GM12878 (cell line): ENCODE measurements around the gene N4BP3. TPM values are rescaled to one million over a fixed set of nuclear protein-coding genes. Genes with fewer than 3 reads are reported as not detected.

Experiments used
- ATAC-seq: fragments of 200-7000 bp; cut with Tn5 transposase; 3 replicates; pipeline ENCODE4 v1.9.1; 2020; ENCODE audit warnings: mild to moderate bottlenecking, moderate library complexity
- BruUV-seq: library from RNA; stranded (reverse); fragments of 400-500 nt; replicated peaks from 2 replicates; lab custom pipeline; 2021; lab: Mats Ljungman, UMichigan
- CTCF ChIA-PET: fragments of 300-600 bp; sonication (Branson Sonifier 250); formaldehyde crosslinking; extraction: SDS; loops from one replicate; lab custom pipeline; 2021; ENCODE audit warnings: inconsistent platforms; lab: Yijun Ruan, JAX
- POLR2A ChIA-PET: fragments of 350-600 bp; formaldehyde crosslinking; extraction: SDS; loops from one replicate; lab custom pipeline; 2021; ENCODE audit warnings: inconsistent platforms; lab: Charles Lee
- RAD21 ChIA-PET: fragments of 300-600 bp; sonication (Branson Sonifier 250); formaldehyde crosslinking; loops from one replicate; lab custom pipeline; 2023; ENCODE audit warnings: antibody characterized with exemption; ENCODE audit not compliant: unreplicated experiment; lab: Charles Lee
- SMC1A ChIA-PET: fragments of 300-600 bp; sonication (Branson Sonifier 250); formaldehyde crosslinking; loops from one replicate; lab custom pipeline; 2023; ENCODE audit not compliant: unreplicated experiment, uncharacterized antibody; lab: Charles Lee
- DNase-seq: peaks from one replicate; pipeline ENCODE4 v3.0.0-alpha.2; 2011; ENCODE audit warnings: low read depth, low spot score
- FAIRE-seq: peaks from 3 replicates; lab custom pipeline; 2011; peaks lifted over from hg19 to GRCh38; lab: Jason Lieb, UNC
- H2AFZ ChIP-seq: 2 replicates; pipeline ENCODE4 v1.6.0; 2011; ENCODE audit warnings: low read depth, low read length, control low read depth; ENCODE audit not compliant: control insufficient read depth
- H3K27ac ChIP-seq: 2 replicates; pipeline ENCODE4 v1.5.1; 2011; ENCODE audit warnings: control low read depth; ENCODE audit not compliant: control insufficient read depth, insufficient read depth
- H3K27me3 ChIP-seq, 2 experiments: replicated peaks in 1 of 2; 2 replicates each; pipeline versions ENCODE4 v1.6.0 to v1.6.1; 2011; ENCODE audit warnings: low read length in 1 of 2; ENCODE audit not compliant: control insufficient read depth in 2 of 2, insufficient read depth in 2 of 2
- H3K36me3 ChIP-seq, 2 experiments: 2 replicates each; pipeline ENCODE4 v1.5.1; 2011; ENCODE audit warnings: low read length in 1 of 2; ENCODE audit not compliant: control insufficient read depth in 2 of 2, insufficient read depth in 2 of 2
- H3K4me1 ChIP-seq: 2 replicates; pipeline ENCODE4 v1.6.1; 2011; ENCODE audit warnings: mild to moderate bottlenecking, low read length, moderate library complexity, mixed read lengths; ENCODE audit not compliant: control insufficient read depth, insufficient read depth
- H3K4me2 ChIP-seq: 2 replicates; pipeline ENCODE4 v1.6.0; 2011; ENCODE audit warnings: control low read depth; ENCODE audit not compliant: control insufficient read depth, insufficient read depth
- H3K4me3 ChIP-seq: fragments of 200-600 bp; sonication (generic); 2 replicates; pipeline ENCODE4 v1.5.1; 2016
- H3K79me2 ChIP-seq: 2 replicates; pipeline ENCODE4 v1.6.0; 2011; ENCODE audit warnings: low read length; ENCODE audit not compliant: control insufficient read depth, insufficient read depth
- H3K9ac ChIP-seq: 2 replicates; pipeline ENCODE4 v1.8.0; 2011; ENCODE audit warnings: low read length, control low read depth, mixed read lengths; ENCODE audit not compliant: control insufficient read depth, insufficient read depth
- H3K9me3 ChIP-seq: replicated peaks from 3 replicates; pipeline ENCODE4 v1.5.1; 2011; ENCODE audit warnings: mild to moderate bottlenecking, low read length; ENCODE audit not compliant: control insufficient read depth, insufficient read depth
- H4K20me1 ChIP-seq: 2 replicates; pipeline ENCODE4 v1.6.0; 2011; ENCODE audit not compliant: control insufficient read depth, insufficient read depth
- BHLHE40 ChIP-seq, 2 experiments: fragments of 450-650 bp in 1 of 2; IDR thresholded peaks; 2 replicates each; pipeline ENCODE4 v1.6.1; 2011 to 2017; ENCODE audit warnings: low read depth in 2 of 2, borderline replicate concordance in 1 of 2, improper control_type of control experiment in 1 of 2, low read length in 1 of 2, mild to moderate bottlenecking in 1 of 2
- EZH2 ChIP-seq: IDR thresholded peaks from 2 replicates; pipeline ENCODE4 v1.6.1; 2012; ENCODE audit warnings: low read depth, mild to moderate bottlenecking, control low read depth, inconsistent platforms, low read length, borderline replicate concordance; ENCODE audit not compliant: control insufficient read depth
- FOXK2 ChIP-seq: fragments of 450-650 bp; IDR thresholded peaks from 2 replicates; pipeline ENCODE4 v1.6.1; 2017; ENCODE audit warnings: mild to moderate bottlenecking, moderate library complexity
- HDAC6 ChIP-seq: fragments of 200-600 bp; sonication (generic); IDR thresholded peaks from one replicate; pipeline ENCODE4 v1.8.0; 2017; ENCODE audit warnings: antibody characterized with exemption; ENCODE audit not compliant: unreplicated experiment
- KAT2A ChIP-seq: conservative IDR thresholded peaks from 2 replicates; pipeline ENCODE4 v1.6.1; 2011; ENCODE audit warnings: low read depth, low read length; ENCODE audit not compliant: control insufficient read depth
- KLF5 ChIP-seq: fragments of 450-650 bp; IDR thresholded peaks from 2 replicates; pipeline ENCODE4 v1.6.1; 2014; ENCODE audit warnings: mild to moderate bottlenecking; ENCODE audit not compliant: partially characterized antibody
- MAX ChIP-seq: IDR thresholded peaks from 2 replicates; pipeline ENCODE4 v1.6.1; 2012; ENCODE audit warnings: low read depth, low read length, improper control_type of control experiment
- MLLT1 ChIP-seq: fragments of 450-650 bp; IDR thresholded peaks from 2 replicates; pipeline ENCODE4 v1.6.1; 2016; ENCODE audit warnings: mild to moderate bottlenecking
- NFXL1 ChIP-seq: fragments of 450-650 bp; IDR thresholded peaks from 2 replicates; pipeline ENCODE4 v1.6.1; 2017; ENCODE audit warnings: antibody characterized with exemption, mild to moderate bottlenecking, borderline replicate concordance
- NFYA ChIP-seq: IDR thresholded peaks from 2 replicates; pipeline ENCODE4 v1.6.1; 2011; ENCODE audit warnings: low read depth, mild to moderate bottlenecking, low read length, improper control_type of control experiment, borderline replicate concordance
- POLR2AphosphoS5 ChIP-seq: IDR thresholded peaks from 2 replicates; pipeline ENCODE4 v1.6.1; 2011; ENCODE audit warnings: mild to moderate bottlenecking, low read length, inconsistent platforms
- RAD21 ChIP-seq: IDR thresholded peaks from 2 replicates; pipeline ENCODE4 v1.6.1; 2011; ENCODE audit warnings: mild to moderate bottlenecking, low read depth, low read length, moderate library complexity; ENCODE audit not compliant: insufficient read depth
- RBBP5 ChIP-seq: fragments of 200-600 bp; sonication (generic); conservative IDR thresholded peaks from 2 replicates; pipeline ENCODE4 v1.6.1; 2016
- SMARCA5 ChIP-seq: fragments of 450-650 bp; IDR thresholded peaks from 2 replicates; pipeline ENCODE4 v1.6.1; 2017; ENCODE audit warnings: mild to moderate bottlenecking
- SREBF1 ChIP-seq: IDR thresholded peaks from 2 replicates; pipeline ENCODE4 v1.6.1; 2012; ENCODE audit warnings: mild to moderate bottlenecking, low read length
- ZNF217 ChIP-seq: fragments of 450-650 bp; IDR thresholded peaks from 2 replicates; pipeline ENCODE4 v1.6.1; 2017; ENCODE audit warnings: antibody characterized with exemption, mild to moderate bottlenecking
- WGBS: methylation state at CpG from one replicate; pipeline ENCODE4 v1.1.6; 2016; ENCODE audit warnings: low lambda C conversion rate; ENCODE audit not compliant: insufficient replicate concordance, insufficient coverage; ENCODE audit errors: missing lambda C conversion rate; 5-methylcytosine and 5-hydroxymethylcytosine counted together
- in situ Hi-C: fragments of 300-500 bp; cut with MboI; formaldehyde crosslinking; loops from 9 replicates; pipeline ENCODE4 v1.14.3; 2018; ENCODE audit warnings: mixed read lengths
- intact Hi-C: fragments of 100-400 bp; cut with micrococcal nuclease; formaldehyde crosslinking; loops from one replicate; pipeline ENCODE4 v1.14.2; 2022; ENCODE audit not compliant: unreplicated experiment
- polyA plus RNA-seq, 11 experiments: library from polyadenylated mRNA; depleted of rRNA in 4 of 11; unstranded in 6 of 11; stranded (reverse) in 5 of 11; fragments of >200 nt; fragmentation: Nextera tagmentation in 4 of 11; fragmentation: Illumina TruSeq in 1 of 11; extraction: Ambion mirVana in 4 of 11; extraction: Trizol in 1 of 11; gene quantifications; 1 replicate in 1 of 11; 2 replicates in 10 of 11; pipeline versions ENCODE4 v1.2.1 to v1.2.3, GENCODE V29; 2011 to 2016; ENCODE audit warnings: inconsistent platforms in 2 of 11, missing spikeins in 2 of 11, low read depth in 1 of 11
- total RNA-seq, 4 experiments: library from RNA; depleted of rRNA in 3 of 4; stranded (reverse); fragments of >200 nt in 3 of 4; fragmentation: Illumina TruSeq in 1 of 4; extraction: Trizol in 1 of 4; gene quantifications; 2 replicates each; pipeline versions ENCODE4 v1.2.1 to v1.2.3, GENCODE V29; 2013 to 2021
- TF ChIP-seq, protein P1 (sequence below): IDR thresholded peaks from 2 replicates; pipeline ENCODE4 v1.6.1; 2011; ENCODE audit warnings: borderline replicate concordance, low read depth, mild to moderate bottlenecking, moderate library complexity, low read length; ENCODE audit not compliant: insufficient read depth, poor library complexity, severe bottlenecking
- TF ChIP-seq, protein P2 (sequence below): fragments of 450-650 bp; conservative IDR thresholded peaks from 2 replicates; pipeline ENCODE4 v1.6.1; 2017; ENCODE audit warnings: mild to moderate bottlenecking, moderate library complexity

Gene N4BP3
- total and polyA plus RNA-seq, 10 of the 15 experiments (the other 5 are each of a cell fraction or from before 2014, with no cell fraction given): 0.06 to 13.0 (median 4.3) TPM

GRCh38 chr5:178114325-178115135 is 1.2 kb downstream of the N4BP3 start:
- peak overlapping the region; percentile 73 for H2AFZ ChIP-seq
- no peaks in the 10 kb centered on the region for H4K20me1 ChIP-seq
- H3K4me3 ChIP-seq: peak overlapping the region; percentile 88
- in situ Hi-C loops (loop anchor here (10.0 kb wide), 1 partner anchor 1440 kb away; the partner anchor contains the start of gene RUFY1), intact Hi-C loops (loop anchor here (5.0 to 10.0 kb wide), 2 partner anchors 37 to 1580 kb away; partner anchors contain the start of gene RNF44)
- BruUV-seq: TSS peak; percentile 55
- CTCF ChIA-PET: interaction anchor here (0.6 kb wide), 1 partner anchor 16 kb away, joined by 3 read pairs; no protein-coding TSS in a partner anchor
- H3K79me2 ChIP-seq: peaks cover 56% of the 10 kb centered on the region
- H3K9ac ChIP-seq: peak overlapping the region; percentile 70
- ATAC-seq (peak; percentile 34), DNase-seq (no peak), FAIRE-seq (no peak)
- peak overlapping the region; percentile 72 for H3K27ac ChIP-seq
- no peaks in the 10 kb centered on the region for H3K36me3 ChIP-seq
- H3K4me1 ChIP-seq: peaks cover 33% of the 10 kb centered on the region
- WGBS: 2% methylated on average over 28 of the region's 28 CpGs
- POLR2A ChIA-PET: interaction anchor here (0.6 to 1.2 kb wide), 5 partner anchors 9 to 811 kb away, joined by 3 read pairs; partner anchors contain the start of genes PRELID1 and RAB24
- RAD21 ChIA-PET: interaction anchor here (1.0 to 1.1 kb wide), 2 partner anchors 17 to 22 kb away, joined by 4 read pairs; no protein-coding TSS in a partner anchor
- SMC1A ChIA-PET: interaction anchor here (1.3 kb wide), 1 partner anchor 24 kb away, joined by 4 read pairs; no protein-coding TSS in a partner anchor
- no peaks in the 10 kb centered on the region for H3K27me3 ChIP-seq
- H3K4me2 ChIP-seq: peak overlapping the region; percentile 84
- no peaks in the 10 kb centered on the region for H3K9me3 ChIP-seq
- TF ChIP-seq FOXK2 (no peak), MAX (no peak), ZNF217 (no peak), NFXL1 (no peak), POLR2AphosphoS5 (no peak), MLLT1 (peak; percentile 64; the same call in 1 of the 2 replicates), KLF5 (no peak), HDAC6 (no peak), RBBP5 (no peak), KAT2A (no peak), RAD21 (no peak), SMARCA5 (no peak), BHLHE40 (IDR thresholded peaks at IDR 0.05; ENCODE audit: borderline replicate concordance in 1 of 2, low read depth in 2 of 2, low read length in 1 of 2) (peak in 1 of 2 experiments; percentile 36; a peak in 1 of 4 replicates), NFYA (no peak), SREBF1 (no peak), EZH2 (no peak)
- TF ChIP-seq, protein P1, sequence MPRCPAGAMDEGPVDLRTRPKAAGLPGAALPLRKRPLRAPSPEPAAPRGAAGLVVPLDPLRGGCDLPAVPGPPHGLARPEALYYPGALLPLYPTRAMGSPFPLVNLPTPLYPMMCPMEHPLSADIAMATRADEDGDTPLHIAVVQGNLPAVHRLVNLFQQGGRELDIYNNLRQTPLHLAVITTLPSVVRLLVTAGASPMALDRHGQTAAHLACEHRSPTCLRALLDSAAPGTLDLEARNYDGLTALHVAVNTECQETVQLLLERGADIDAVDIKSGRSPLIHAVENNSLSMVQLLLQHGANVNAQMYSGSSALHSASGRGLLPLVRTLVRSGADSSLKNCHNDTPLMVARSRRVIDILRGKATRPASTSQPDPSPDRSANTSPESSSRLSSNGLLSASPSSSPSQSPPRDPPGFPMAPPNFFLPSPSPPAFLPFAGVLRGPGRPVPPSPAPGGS: no peak
- TF ChIP-seq, protein P2, sequence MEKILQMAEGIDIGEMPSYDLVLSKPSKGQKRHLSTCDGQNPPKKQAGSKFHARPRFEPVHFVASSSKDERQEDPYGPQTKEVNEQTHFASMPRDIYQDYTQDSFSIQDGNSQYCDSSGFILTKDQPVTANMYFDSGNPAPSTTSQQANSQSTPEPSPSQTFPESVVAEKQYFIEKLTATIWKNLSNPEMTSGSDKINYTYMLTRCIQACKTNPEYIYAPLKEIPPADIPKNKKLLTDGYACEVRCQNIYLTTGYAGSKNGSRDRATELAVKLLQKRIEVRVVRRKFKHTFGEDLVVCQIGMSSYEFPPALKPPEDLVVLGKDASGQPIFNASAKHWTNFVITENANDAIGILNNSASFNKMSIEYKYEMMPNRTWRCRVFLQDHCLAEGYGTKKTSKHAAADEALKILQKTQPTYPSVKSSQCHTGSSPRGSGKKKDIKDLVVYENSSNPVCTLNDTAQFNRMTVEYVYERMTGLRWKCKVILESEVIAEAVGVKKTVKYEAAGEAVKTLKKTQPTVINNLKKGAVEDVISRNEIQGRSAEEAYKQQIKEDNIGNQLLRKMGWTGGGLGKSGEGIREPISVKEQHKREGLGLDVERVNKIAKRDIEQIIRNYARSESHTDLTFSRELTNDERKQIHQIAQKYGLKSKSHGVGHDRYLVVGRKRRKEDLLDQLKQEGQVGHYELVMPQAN: no peak; the same call in 1 of the 2 replicates
